Measurements from ENCODE around the gene LMBR1.
"Not testable (repeated sequence)": the region's sequence is repeated elsewhere in the genome, so short reads cannot be mapped to it uniquely, and the experiment has no call there.

The LMBR1 gene

DNA sequence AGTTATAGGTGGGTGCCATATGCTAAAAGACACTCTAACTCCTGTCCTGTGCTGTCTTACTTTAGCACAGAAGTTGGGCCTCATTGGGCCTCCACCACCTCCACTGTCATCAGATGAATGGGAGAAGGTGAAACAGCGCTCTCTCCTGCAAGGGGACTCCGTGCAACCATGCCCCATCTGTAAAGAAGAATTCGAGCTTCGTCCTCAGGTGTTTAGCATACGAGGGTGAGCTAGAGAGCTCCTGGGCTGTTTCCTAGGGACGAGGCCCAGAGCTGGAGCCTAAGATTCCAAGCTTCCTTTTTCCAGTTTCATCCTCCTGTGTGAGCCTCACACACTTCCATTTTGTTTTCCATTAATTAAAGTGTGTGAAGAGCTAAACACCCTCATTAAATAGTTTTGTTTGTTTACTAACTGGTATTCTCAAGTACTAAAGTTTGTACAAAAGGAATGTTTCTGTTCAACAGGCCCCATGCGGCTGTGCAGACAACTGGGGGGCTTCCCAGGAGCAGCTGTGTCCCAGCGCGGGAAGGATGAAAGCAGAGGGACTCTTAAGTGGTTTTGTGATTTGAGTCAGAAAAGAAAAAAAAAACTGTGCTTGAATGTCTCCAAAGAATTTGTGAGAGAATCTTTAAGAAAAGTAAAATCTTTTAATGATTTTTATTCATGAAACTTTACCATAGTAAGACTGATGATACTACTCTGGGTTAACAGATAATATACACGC, 238.3 kb downstream of the LMBR1 start:
- DNase-seq (ENCODE audit: low read depth), result no peak

- DNase-seq (ENCODE audit: low read depth), result no peak
Measured at GRCh38 chr7:156652886-156653568, 240.0 kb downstream of the LMBR1 start.

GRCh38 chr7:156651474-156651873, 241.5 kb downstream of the LMBR1 start:
- DNase-seq (ENCODE audit: low read depth), result no peak

DNA sequence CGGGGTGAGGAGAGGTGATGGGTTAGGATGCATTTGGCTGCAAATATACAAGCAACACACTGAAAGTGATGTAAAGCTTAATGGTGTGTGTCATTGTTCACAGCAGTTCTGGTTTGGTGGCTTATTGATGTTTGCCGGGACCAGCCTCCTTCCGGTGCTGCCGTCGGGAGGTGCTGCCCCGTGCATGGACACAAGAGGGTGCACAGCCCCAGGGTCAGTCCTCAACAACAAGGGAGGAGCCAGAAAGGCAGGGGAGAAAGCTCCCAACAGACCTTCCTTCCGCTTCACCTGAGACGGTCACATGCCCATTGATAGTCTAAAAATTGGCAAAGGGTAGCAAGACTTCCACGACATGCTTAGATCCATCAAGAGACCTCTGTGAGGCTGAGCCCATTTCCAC, 242.9 kb downstream of the LMBR1 start:
- DNase-seq (ENCODE audit: low read depth), result no peak

DNA sequence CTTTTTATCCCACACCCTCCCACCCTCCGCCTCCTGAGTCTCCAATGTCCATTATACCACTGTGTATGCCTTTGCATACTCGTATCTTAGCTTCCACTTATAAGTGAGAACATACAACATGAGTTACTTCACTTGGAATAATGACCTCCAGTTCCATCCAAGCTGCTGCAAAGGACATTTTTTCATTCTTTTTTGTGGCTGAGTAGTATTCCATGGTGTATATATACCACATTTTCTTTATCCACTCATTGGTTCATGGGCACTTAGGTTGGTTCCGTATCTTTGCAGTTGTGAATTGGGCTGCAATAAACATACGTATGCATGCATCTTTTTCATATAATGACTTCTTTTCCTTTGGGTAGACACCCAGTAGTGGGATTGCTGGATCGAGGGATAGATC, 245.7 kb downstream of the LMBR1 start:
- not testable (repeated sequence) for DNase-seq (ENCODE audit: low read depth)

- DNase-seq (ENCODE audit: low read depth), result no peak
Measured at GRCh38 chr7:156642306-156643045, 250.5 kb downstream of the LMBR1 start.

DNA sequence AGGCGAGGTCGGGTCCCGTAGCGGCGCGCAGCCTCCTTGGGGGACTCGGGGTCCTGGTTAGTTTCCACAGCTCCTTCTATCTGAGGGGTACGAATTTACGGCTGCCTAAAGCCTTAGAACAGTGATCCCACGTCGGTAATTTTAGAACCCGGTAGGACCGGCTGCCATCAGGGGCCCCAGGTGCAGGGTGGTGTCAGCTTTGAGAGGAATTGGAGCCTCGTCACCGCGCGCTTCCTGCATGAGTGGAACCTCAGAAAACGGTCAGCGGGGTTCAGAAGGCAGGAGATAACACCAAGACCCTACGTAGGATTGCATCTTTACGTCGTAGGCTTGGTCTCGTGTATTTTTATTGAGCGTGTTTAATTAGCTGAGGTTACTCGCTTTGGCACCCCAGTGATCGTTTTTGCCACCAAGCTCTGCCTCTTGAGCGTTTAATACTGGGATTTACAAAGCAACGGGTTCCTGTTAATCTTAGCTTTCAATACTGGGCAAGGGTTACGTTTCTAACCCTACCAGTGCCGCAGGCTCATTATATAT, 252.0 kb downstream of the LMBR1 start:
- DNase-seq (ENCODE audit: low read depth), result no peak

- peak; percentile 47 for DNase-seq (ENCODE audit: low read depth)
Measured at GRCh38 chr7:156640257-156640948, 252.6 kb downstream of the LMBR1 start, which contains the start of gene RNF32. Gene RNF32, plus strand, starts transcription at chr7:156640774. Its CDS starts 3,104 bp downstream, at chr7:156643878.

DNA sequence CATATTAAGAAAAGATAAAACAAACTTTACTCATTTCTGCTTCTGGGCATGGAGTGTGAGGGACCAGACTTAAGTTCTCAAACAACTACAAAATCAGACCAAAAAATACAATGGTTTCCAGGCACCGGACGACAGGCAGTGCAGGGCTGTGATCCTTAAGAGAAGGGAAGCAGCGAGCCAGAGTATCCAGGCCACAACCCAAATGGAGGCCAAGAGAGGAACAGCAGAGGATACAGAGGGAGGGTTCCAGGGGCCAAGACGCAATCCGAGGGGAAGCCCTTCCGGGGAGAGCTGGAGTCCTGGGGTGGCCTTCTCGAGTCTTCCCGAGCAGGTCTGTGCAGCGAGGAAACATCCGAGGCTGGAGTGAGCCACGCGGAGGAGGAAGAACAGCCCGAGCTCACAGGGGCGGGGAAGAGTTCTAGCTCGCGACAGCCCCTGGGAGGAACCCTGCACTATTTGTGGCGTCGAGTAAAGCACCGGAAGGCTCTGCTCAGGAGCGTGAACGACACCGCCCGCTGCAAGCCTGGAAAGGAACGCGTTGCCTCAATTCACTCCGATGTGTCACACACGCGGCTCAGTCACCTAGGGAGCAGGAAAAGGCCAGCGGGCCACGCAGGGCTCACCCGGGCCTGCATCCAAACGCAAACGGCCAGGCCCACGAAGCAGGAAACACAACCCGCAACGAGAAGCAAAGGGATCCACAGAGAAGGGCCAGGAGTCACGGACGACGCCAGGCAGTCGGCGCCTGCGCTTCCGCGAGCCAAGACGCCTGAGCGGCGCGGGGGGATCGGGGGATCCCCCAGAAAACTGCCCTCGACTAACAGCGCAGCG, 253.3 kb downstream of the LMBR1 start:
- DNase-seq (ENCODE audit: low read depth), result no peak

- DNase-seq (ENCODE audit: low read depth), result no peak
Measured at GRCh38 chr7:156638443-156639077, 254.4 kb downstream of the LMBR1 start.

GRCh38 chr7:156637093-156637492, 255.9 kb downstream of the LMBR1 start:
- DNase-seq (ENCODE audit: low read depth), result not testable (repeated sequence)

GRCh38 chr7:156635529-156636385, 257.2 kb downstream of the LMBR1 start:
- no peak for DNase-seq (ENCODE audit: low read depth)

DNA sequence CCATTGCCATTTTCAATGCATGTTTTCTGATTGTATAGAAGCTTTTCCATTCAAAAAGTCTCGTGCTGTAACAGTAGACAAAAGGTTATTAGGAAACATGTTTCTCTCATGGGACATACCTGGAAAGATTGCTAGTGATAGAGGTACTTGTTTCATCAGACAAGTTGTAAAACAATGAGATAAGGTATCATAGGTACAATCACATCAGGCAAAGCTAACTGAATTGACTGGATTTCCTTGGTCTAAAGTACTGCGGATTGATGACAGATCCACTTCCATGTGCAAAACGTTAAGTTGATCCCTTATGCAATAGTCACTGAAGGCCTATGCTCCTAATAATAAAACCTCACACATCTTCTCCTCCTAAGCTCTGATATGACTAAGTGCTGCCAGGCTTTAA, 258.9 kb downstream of the LMBR1 start:
- no peak for DNase-seq (ENCODE audit: low read depth)

DNA sequence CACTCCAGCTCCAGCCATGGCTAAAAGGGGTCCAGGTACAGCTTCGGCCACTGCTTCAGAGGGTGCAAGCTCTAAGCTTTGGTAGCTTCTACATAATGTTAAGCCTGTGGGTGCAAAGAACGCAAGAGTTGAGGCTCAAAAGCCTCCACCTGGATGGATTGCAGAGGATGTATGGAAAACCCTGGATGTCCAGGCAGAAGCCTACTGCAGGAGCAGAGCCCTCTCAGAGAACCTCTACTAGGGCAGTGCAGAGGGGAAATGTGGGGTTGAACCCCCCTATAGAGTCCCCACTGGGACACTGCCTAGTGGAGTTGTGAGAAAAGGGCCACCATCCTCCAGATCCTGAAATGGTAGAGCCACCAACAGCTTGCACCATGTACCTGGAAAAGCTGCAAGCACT, 263.1 kb downstream of the LMBR1 start:
- no peak for DNase-seq (ENCODE audit: low read depth)

DNA sequence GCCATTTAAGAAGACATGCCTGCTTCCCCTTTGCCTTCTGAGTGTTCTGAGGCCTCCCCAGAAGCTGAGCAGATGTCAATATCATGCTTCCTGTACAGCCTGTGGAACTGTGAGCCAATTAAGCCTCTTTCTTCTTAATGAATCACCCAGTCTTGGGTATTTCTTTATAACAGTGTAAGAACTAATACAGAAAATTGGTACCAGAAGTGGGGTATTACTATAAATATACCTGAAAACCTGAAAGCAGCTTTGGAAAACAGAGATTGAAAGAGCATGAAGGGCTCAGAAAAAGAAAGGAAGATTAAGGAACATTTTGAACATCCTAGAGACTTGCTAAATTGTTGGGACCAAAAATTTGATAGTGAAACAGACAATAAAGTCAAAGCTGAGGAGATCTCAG, 264.4 kb downstream of the LMBR1 start:
- no peak for DNase-seq (ENCODE audit: low read depth)

All from non-pigmented ciliary epithelial cell (primary cell).